ENCODE results near the gene RREB1.

Gene RREB1

DNA sequence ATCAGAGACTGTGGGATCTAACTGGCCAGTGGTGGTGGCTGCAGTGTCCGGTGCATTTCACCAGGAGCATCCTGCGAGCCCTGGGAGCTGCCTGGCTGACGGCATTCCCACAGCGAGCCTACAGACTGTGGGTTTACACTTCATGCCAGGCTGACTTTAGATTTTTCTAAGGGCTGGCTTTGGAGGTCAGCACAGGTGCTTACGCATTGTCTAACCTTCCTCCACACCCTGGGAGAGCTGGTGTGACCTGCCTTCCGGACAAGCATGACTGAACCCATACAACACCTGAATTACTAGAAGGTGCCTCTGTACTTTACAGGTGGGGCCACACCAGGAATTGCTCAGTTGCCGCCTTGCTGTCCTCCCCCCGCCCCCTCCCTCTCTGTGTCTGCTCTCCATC, 96.2 kb downstream of the RREB1 start:
- H3K27ac ChIP-seq (ENCODE audit: low read length) = no peak overlapping the region
- H3K9ac ChIP-seq (ENCODE audit: low read depth, low read length) = no peak overlapping the region
- no peaks in the 10 kb centered on the region; the same call in 1 of the 2 replicates for H3K4me1 ChIP-seq (ENCODE audit: insufficient read depth, low read length)
- no peaks in the 10 kb centered on the region for H3K9me3 ChIP-seq (ENCODE audit: insufficient read depth, low read depth, low read length)
- H3K27me3 ChIP-seq (ENCODE audit: insufficient read depth, low read length) = no peaks in the 10 kb centered on the region
- H3K4me3 ChIP-seq (ENCODE audit: low read length) = no peak overlapping the region
- 0 out of 2 replicates have a peak, but pooled peaks cover 6% of the 10 kb centered on the region for H3K36me3 ChIP-seq (ENCODE audit: insufficient read depth, low read depth, low read length)

GRCh38 chr6:7204726-7205125, 97.0 kb downstream of the RREB1 start:
- Histone ChIP-seq H3K36me3 (ENCODE audit: insufficient read depth, low read depth, low read length) (peaks cover 9% of the 10 kb centered on the region; the same call in 1 of the 2 replicates), H3K9me3 (ENCODE audit: insufficient read depth, low read depth, low read length) (no peaks in the 10 kb centered on the region), H3K27ac (ENCODE audit: low read length) (no peak overlapping the region)

DNA sequence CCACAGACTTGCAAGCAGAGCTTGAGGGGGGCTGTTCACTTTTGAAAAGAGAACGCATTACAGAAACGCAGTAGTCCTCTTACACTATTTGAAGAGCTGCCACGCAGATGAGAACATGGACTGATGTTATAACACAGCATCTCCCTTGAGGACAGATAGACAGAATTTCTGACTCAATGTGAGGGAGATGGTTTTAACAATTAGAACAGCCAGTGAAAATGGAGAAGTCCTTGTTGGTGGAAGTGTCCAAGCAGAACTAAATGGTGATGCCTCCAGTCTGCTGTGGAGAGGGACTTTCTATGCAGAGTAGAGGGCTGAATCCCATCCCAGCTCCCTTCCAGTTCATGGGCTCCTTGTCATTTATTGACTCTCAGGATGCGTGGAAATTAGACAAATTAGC, 100.0 kb downstream of the RREB1 start:
- Histone ChIP-seq H3K4me3 (ENCODE audit: low read length) (no peak overlapping the region), H3K9me3 (ENCODE audit: insufficient read depth, low read depth, low read length) (no peaks in the 10 kb centered on the region), H3K36me3 (ENCODE audit: insufficient read depth, low read depth, low read length) (peaks cover 27% of the 10 kb centered on the region), H3K27ac (ENCODE audit: low read length) (no peak overlapping the region), H3K9ac (ENCODE audit: low read depth, low read length) (no peak overlapping the region), H3K4me1 (ENCODE audit: insufficient read depth, low read length) (no peaks in the 10 kb centered on the region), H3K27me3 (ENCODE audit: insufficient read depth, low read length) (no peaks in the 10 kb centered on the region)

More at GRCh38 chr6:7204726-7205125, 97.0 kb downstream of the RREB1 start:
- Histone ChIP-seq H3K4me3 (ENCODE audit: low read length) (no peak overlapping the region), H3K27me3 (ENCODE audit: insufficient read depth, low read length) (no peaks in the 10 kb centered on the region), H3K4me1 (ENCODE audit: insufficient read depth, low read length) (no peaks in the 10 kb centered on the region; the same call in 1 of the 2 replicates), H3K9ac (ENCODE audit: low read depth, low read length) (no peak overlapping the region)

DNA sequence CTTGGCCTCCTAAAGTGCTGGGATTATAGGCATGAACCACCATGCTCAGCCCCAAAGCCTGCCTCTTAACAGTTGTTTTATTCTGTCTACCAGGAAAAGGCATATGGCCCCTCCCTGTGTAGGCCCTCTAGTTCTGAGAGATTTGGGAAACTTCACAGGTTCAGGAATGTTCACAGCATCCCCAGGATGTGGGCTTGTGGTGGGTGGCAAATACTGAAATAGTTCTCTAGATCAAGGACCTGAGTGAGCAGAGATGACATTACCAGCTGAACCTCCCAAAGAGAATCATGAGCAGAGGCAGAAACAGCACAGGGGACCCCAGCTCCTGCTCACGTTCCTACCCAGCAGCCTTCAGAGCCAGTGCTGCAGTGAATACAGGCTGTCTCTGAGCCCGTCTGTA, 105.7 kb downstream of the RREB1 start:
- no peaks in the 10 kb centered on the region for H3K27me3 ChIP-seq (ENCODE audit: insufficient read depth, low read length)
- peaks cover 62% of the 10 kb centered on the region for H3K36me3 ChIP-seq (ENCODE audit: insufficient read depth, low read depth, low read length)
- no peak overlapping the region for H3K9ac ChIP-seq (ENCODE audit: low read depth, low read length)
- H3K4me1 ChIP-seq (ENCODE audit: insufficient read depth, low read length) = 0 out of 2 replicates have a peak, but pooled peaks cover 5% of the 10 kb centered on the region
- no peak overlapping the region for H3K4me3 ChIP-seq (ENCODE audit: low read length)
- no peaks in the 10 kb centered on the region for H3K9me3 ChIP-seq (ENCODE audit: insufficient read depth, low read depth, low read length)
- no peak overlapping the region for H3K27ac ChIP-seq (ENCODE audit: low read length)

GRCh38 chr6:7214468-7214867, 106.7 kb downstream of the RREB1 start:
- Histone ChIP-seq H3K36me3 (ENCODE audit: insufficient read depth, low read depth, low read length) (peaks cover 62% of the 10 kb centered on the region), H3K27ac (ENCODE audit: low read length) (no peak overlapping the region), H3K4me1 (ENCODE audit: insufficient read depth, low read length) (0 out of 2 replicates have a peak, but pooled peaks cover 5% of the 10 kb centered on the region), H3K9ac (ENCODE audit: low read depth, low read length) (no peak overlapping the region), H3K4me3 (ENCODE audit: low read length) (no peak overlapping the region), H3K27me3 (ENCODE audit: insufficient read depth, low read length) (no peaks in the 10 kb centered on the region), H3K9me3 (ENCODE audit: insufficient read depth, low read depth, low read length) (no peaks in the 10 kb centered on the region)

GRCh38 chr6:7215131-7215530, 107.4 kb downstream of the RREB1 start:
- H3K27ac ChIP-seq (ENCODE audit: low read length) = no peak overlapping the region
- H3K27me3 ChIP-seq (ENCODE audit: insufficient read depth, low read length) = no peaks in the 10 kb centered on the region
- H3K9me3 ChIP-seq (ENCODE audit: insufficient read depth, low read depth, low read length) = no peaks in the 10 kb centered on the region
- H3K4me1 ChIP-seq (ENCODE audit: insufficient read depth, low read length) = 0 out of 2 replicates have a peak, but pooled peaks cover 5% of the 10 kb centered on the region
- peaks cover 59% of the 10 kb centered on the region for H3K36me3 ChIP-seq (ENCODE audit: insufficient read depth, low read depth, low read length)
- no peak overlapping the region for H3K4me3 ChIP-seq (ENCODE audit: low read length)
- no peak overlapping the region for H3K9ac ChIP-seq (ENCODE audit: low read depth, low read length)

DNA sequence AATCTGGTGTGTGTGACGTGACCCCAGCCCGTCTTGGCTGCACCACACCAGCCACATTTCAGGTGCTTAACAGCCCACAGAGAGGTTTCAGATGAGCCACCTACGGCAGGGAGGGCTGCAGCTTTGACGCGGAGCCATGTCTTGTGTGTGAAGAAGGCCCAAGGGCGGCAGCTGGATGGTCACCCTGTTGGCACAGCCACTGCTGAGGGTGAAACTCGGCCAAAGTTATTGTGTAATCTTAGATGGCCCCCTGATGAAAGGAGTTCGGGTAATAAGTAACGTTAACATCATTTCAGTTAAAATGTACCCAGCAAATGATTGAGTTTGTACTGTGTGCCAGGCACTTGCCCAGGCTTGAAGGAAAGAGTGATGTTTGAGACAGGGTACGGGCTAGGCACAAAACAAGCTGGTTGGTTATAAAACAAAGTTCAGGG, 108.1 kb downstream of the RREB1 start:
- Histone ChIP-seq H3K27me3 (ENCODE audit: insufficient read depth, low read length) (no peaks in the 10 kb centered on the region), H3K4me1 (ENCODE audit: insufficient read depth, low read length) (0 out of 2 replicates have a peak, but pooled peaks cover 5% of the 10 kb centered on the region), H3K9ac (ENCODE audit: low read depth, low read length) (no peak overlapping the region), H3K27ac (ENCODE audit: low read length) (no peak overlapping the region), H3K9me3 (ENCODE audit: insufficient read depth, low read depth, low read length) (no peaks in the 10 kb centered on the region), H3K36me3 (ENCODE audit: insufficient read depth, low read depth, low read length) (peaks cover 52% of the 10 kb centered on the region), H3K4me3 (ENCODE audit: low read length) (no peak overlapping the region)

DNA sequence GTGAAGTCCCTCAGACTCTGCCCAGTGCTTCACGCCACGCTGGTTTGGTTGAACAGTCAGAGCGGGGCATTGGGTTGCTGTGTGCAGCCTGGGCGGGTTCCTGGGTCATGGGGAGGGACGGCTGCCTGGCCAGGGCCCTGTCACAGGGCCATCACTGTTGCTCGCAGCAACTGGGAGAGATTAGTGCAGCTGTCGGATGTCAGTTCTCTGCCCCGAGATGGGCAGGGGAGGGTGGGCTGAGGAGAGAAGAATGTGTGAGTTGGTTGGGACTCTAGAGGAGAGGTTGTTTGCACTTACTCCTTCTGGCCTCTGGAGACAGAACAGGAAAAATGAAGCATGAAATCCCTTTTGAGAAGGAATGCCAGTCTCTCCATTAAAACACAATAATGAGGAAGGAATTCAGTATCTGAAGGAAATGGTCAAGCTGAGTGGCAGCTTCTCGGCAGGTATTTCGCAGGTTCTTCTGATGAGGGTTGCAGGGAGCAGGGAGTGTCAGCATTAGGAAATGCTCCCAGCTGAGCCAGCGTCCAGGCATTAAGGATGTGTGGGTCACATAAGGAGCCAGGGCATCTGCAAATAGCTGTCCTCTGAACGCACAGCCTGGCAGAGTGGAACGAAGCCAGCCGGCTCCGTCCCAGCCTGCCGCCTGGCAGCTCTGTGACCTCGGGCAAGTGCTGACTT, 109.3 kb downstream of the RREB1 start:
- Histone ChIP-seq H3K27ac (ENCODE audit: low read length) (no peak overlapping the region), H3K27me3 (ENCODE audit: insufficient read depth, low read length) (no peaks in the 10 kb centered on the region), H3K9ac (ENCODE audit: low read depth, low read length) (no peak overlapping the region), H3K4me3 (ENCODE audit: low read length) (no peak overlapping the region), H3K4me1 (ENCODE audit: insufficient read depth, low read length) (0 out of 2 replicates have a peak, but pooled peaks cover 5% of the 10 kb centered on the region), H3K9me3 (ENCODE audit: insufficient read depth, low read depth, low read length) (no peaks in the 10 kb centered on the region), H3K36me3 (ENCODE audit: insufficient read depth, low read depth, low read length) (peaks cover 42% of the 10 kb centered on the region)

- no peaks in the 10 kb centered on the region for H3K9me3 ChIP-seq (ENCODE audit: insufficient read depth, low read depth, low read length)
- H3K36me3 ChIP-seq (ENCODE audit: insufficient read depth, low read depth, low read length) = peaks cover 33% of the 10 kb centered on the region
- H3K27me3 ChIP-seq (ENCODE audit: insufficient read depth, low read length) = no peaks in the 10 kb centered on the region
- 0 out of 2 replicates have a peak, but pooled peaks cover 5% of the 10 kb centered on the region for H3K4me1 ChIP-seq (ENCODE audit: insufficient read depth, low read length)
- no peak overlapping the region for H3K4me3 ChIP-seq (ENCODE audit: low read length)
- no peak overlapping the region for H3K27ac ChIP-seq (ENCODE audit: low read length)
- no peak overlapping the region for H3K9ac ChIP-seq (ENCODE audit: low read depth, low read length)
Measured at GRCh38 chr6:7218406-7218988, 110.7 kb downstream of the RREB1 start.

DNA sequence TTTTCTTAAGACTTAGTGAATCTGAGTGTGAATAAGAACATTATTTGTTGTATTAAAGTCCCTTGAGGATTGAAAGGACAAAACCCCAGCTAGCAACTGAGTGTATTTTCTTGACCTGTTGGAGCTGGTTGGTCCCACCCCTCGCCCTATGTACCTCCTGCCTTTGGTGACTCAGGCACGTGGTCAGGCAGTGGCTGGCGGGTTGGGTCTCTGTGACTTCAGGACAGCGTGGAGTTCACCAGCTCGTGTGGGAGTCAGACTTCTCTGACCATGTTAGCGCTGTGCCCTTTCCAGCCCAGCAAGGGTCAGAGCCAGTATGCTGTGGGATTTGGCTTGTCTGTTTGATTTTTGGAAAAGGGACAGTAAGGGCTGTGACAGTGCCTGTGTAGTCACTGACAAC, 111.5 kb downstream of the RREB1 start:
- H3K27me3 ChIP-seq (ENCODE audit: insufficient read depth, low read length) = no peaks in the 10 kb centered on the region
- no peak overlapping the region for H3K27ac ChIP-seq (ENCODE audit: low read length)
- H3K4me3 ChIP-seq (ENCODE audit: low read length) = no peak overlapping the region
- H3K36me3 ChIP-seq (ENCODE audit: insufficient read depth, low read depth, low read length) = peaks cover 25% of the 10 kb centered on the region
- no peaks in the 10 kb centered on the region for H3K9me3 ChIP-seq (ENCODE audit: insufficient read depth, low read depth, low read length)
- H3K4me1 ChIP-seq (ENCODE audit: insufficient read depth, low read length) = 0 out of 2 replicates have a peak, but pooled peaks cover 5% of the 10 kb centered on the region
- H3K9ac ChIP-seq (ENCODE audit: low read depth, low read length) = no peak overlapping the region

DNA sequence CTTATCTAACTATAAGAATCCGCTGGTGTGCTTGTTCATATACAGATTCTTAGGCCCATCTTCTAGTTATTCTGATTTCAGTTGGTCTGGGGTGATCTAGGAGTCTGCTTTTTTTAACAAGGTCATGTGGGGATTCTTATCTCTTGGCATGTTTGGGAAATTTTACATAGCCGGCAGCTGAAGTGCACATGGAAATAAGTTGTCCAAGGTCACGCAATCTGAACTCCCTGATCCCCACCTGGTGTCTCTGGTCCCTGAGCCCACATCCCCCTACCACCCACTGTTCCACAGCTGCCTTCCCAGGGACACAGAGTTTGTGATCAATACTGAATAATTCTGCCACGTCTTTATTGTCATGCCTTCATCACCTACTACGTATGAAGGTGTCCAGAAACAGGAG, 114.4 kb downstream of the RREB1 start:
- H3K36me3 ChIP-seq (ENCODE audit: insufficient read depth, low read depth, low read length) = peaks cover 15% of the 10 kb centered on the region
- H3K27ac ChIP-seq (ENCODE audit: low read length) = no peak overlapping the region
- no peaks in the 10 kb centered on the region for H3K27me3 ChIP-seq (ENCODE audit: insufficient read depth, low read length)
- no peaks in the 10 kb centered on the region for H3K9me3 ChIP-seq (ENCODE audit: insufficient read depth, low read depth, low read length)
- no peak overlapping the region for H3K4me3 ChIP-seq (ENCODE audit: low read length)
- no peak overlapping the region for H3K9ac ChIP-seq (ENCODE audit: low read depth, low read length)
- peaks cover 12% of the 10 kb centered on the region; the same call in 1 of the 2 replicates for H3K4me1 ChIP-seq (ENCODE audit: insufficient read depth, low read length)

GRCh38 chr6:7224731-7225130, 117.0 kb downstream of the RREB1 start:
- peaks cover 7% of the 10 kb centered on the region; the same call in 1 of the 2 replicates for H3K4me1 ChIP-seq (ENCODE audit: insufficient read depth, low read length)
- no peaks in the 10 kb centered on the region for H3K27me3 ChIP-seq (ENCODE audit: insufficient read depth, low read length)
- no peak overlapping the region for H3K27ac ChIP-seq (ENCODE audit: low read length)
- no peak overlapping the region for H3K4me3 ChIP-seq (ENCODE audit: low read length)
- H3K9me3 ChIP-seq (ENCODE audit: insufficient read depth, low read depth, low read length) = no peaks in the 10 kb centered on the region
- no peak overlapping the region for H3K9ac ChIP-seq (ENCODE audit: low read depth, low read length)
- H3K36me3 ChIP-seq (ENCODE audit: insufficient read depth, low read depth, low read length) = peaks cover 28% of the 10 kb centered on the region

Measured in iPS-20b (cell line).